Liver (tissue), 9 donors: Measurements from ENCODE around the gene PRPF6. TPM values are rescaled to one million over a fixed set of nuclear protein-coding genes. Genes with fewer than 3 reads are reported as not detected.

Source experiments
- DNase-seq: peaks from one replicate; pipeline ENCODE4 v3.0.0-alpha.2; 2017; ENCODE audit warnings: low spot score
- H3K27ac ChIP-seq, 2 donors: one replicate each; pipeline ENCODE4 v1.7.0; 2013; ENCODE audit warnings: inconsistent platforms in 2 of 2, low read length in 2 of 2, control low read depth in 1 of 2, low read depth in 1 of 2, mild to moderate bottlenecking in 1 of 2
- H3K27me3 ChIP-seq, 4 donors: one replicate each; pipeline versions ENCODE4 v1.6.1 to v1.7.0; 2013; ENCODE audit warnings: low read length in 3 of 4, inconsistent platforms in 1 of 4, mild to moderate bottlenecking in 1 of 4, moderate library complexity in 1 of 4; ENCODE audit not compliant: control insufficient read depth in 4 of 4, insufficient read depth in 4 of 4
- H3K36me3 ChIP-seq, 4 donors: one replicate each; pipeline versions ENCODE4 v1.6.1 to v1.7.0; 2013; ENCODE audit warnings: low read length in 3 of 4, mild to moderate bottlenecking in 3 of 4, low read depth in 1 of 4, moderate library complexity in 1 of 4; ENCODE audit not compliant: control insufficient read depth in 4 of 4, insufficient read depth in 3 of 4
- H3K4me1 ChIP-seq, 4 donors: one replicate each; pipeline versions ENCODE4 v1.6.1 to v1.7.0; 2013; ENCODE audit warnings: low read length in 3 of 4, mild to moderate bottlenecking in 3 of 4, moderate library complexity in 1 of 4; ENCODE audit not compliant: control insufficient read depth in 4 of 4, insufficient read depth in 4 of 4
- H3K4me3 ChIP-seq, 3 donors: one replicate each; pipeline versions ENCODE4 v1.6.1 to v1.7.0; 2013; ENCODE audit warnings: low read length in 3 of 3, control low read depth in 1 of 3, low read depth in 1 of 3, mild to moderate bottlenecking in 1 of 3
- H3K9ac ChIP-seq, 2 donors: one replicate each; pipeline ENCODE4 v1.7.0; 2013; ENCODE audit warnings: low read length in 2 of 2, mild to moderate bottlenecking in 2 of 2, moderate library complexity in 2 of 2, control low read depth in 1 of 2, low read depth in 1 of 2
- H3K9me3 ChIP-seq, 4 donors: one replicate each; pipeline versions ENCODE4 v1.6.1 to v1.7.0; 2013; ENCODE audit warnings: low read length in 3 of 4; ENCODE audit not compliant: control insufficient read depth in 4 of 4
- EGR1 ChIP-seq, 2 donors: IDR thresholded peaks; 2 replicates each; pipeline ENCODE4 v1.6.1; 2016 to 2018; ENCODE audit warnings: antibody characterized with exemption in 2 of 2, low read depth in 2 of 2
- FOXA2 ChIP-seq: IDR thresholded peaks from 2 replicates; pipeline ENCODE4 v1.6.1; 2016; ENCODE audit warnings: antibody characterized with exemption
- GABPA ChIP-seq, 2 donors: IDR thresholded peaks in 1 of 2; conservative IDR thresholded peaks in 1 of 2; 2 replicates each; pipeline ENCODE4 v1.6.1; 2016; ENCODE audit warnings: antibody characterized with exemption in 2 of 2, mild to moderate bottlenecking in 1 of 2, moderate library complexity in 1 of 2
- HNF4G ChIP-seq: IDR thresholded peaks from 2 replicates; pipeline ENCODE4 v1.6.1; 2016; ENCODE audit warnings: antibody characterized with exemption
- JUND ChIP-seq, 2 donors: IDR thresholded peaks; 2 replicates each; pipeline ENCODE4 v1.6.1; 2016; ENCODE audit warnings: antibody characterized with exemption in 2 of 2
- SP1 ChIP-seq: IDR thresholded peaks from 2 replicates; pipeline ENCODE4 v1.6.1; 2018; ENCODE audit warnings: antibody characterized with exemption, mild to moderate bottlenecking
- TAF1 ChIP-seq: conservative IDR thresholded peaks from 2 replicates; pipeline ENCODE4 v1.6.1; 2016; ENCODE audit warnings: antibody characterized with exemption, mild to moderate bottlenecking
- YY1 ChIP-seq: IDR thresholded peaks from 2 replicates; pipeline ENCODE4 v1.6.1; 2016; ENCODE audit warnings: antibody characterized with exemption, mild to moderate bottlenecking
- WGBS: extraction: QIAGEN DNeasy Blood & Tissue Kit; methylation state at CpG from one replicate; pipeline ENCODE4 v1.1.7; 2013; 5-methylcytosine and 5-hydroxymethylcytosine counted together
- polyA plus RNA-seq, 2 donors: library from polyadenylated mRNA; stranded (reverse) in 1 of 2; unstranded in 1 of 2; fragments of 200-250 nt in 1 of 2; fragments of >200 nt in 1 of 2; fragmentation: Nextera tagmentation in 1 of 2; extraction: Ambion mirVana in 1 of 2; gene quantifications; one replicate each; pipeline versions ENCODE4 v1.2.1 to v1.2.3, GENCODE V29; 2013 to 2015
- total RNA-seq, 2 donors: library from RNA; depleted of rRNA; stranded (reverse); fragments of >200 nt; gene quantifications; one replicate each; pipeline ENCODE4 v1.2.3, GENCODE V29; 2014
- TF ChIP-seq, protein P1 (sequence below): IDR thresholded peaks from 2 replicates; pipeline ENCODE4 v1.6.1; 2016; ENCODE audit warnings: antibody characterized with exemption
- TF ChIP-seq, protein P2 (sequence below): fragments of 150-350 bp; IDR thresholded peaks from 2 replicates; pipeline ENCODE4 v1.5.1; 2017; ENCODE audit warnings: improper control_type of control experiment, low read depth, low read length; ENCODE audit not compliant: missing input control
- donor health status: healthy.
- donor health status: healthy.
- donor health status: healthy.
- donor health status: healthy.
- donor health status: healthy.

The PRPF6 gene
- total and polyA plus RNA-seq, 4 donors, result 16.3 to 24.9 (median 23.1) TPM

DNA sequence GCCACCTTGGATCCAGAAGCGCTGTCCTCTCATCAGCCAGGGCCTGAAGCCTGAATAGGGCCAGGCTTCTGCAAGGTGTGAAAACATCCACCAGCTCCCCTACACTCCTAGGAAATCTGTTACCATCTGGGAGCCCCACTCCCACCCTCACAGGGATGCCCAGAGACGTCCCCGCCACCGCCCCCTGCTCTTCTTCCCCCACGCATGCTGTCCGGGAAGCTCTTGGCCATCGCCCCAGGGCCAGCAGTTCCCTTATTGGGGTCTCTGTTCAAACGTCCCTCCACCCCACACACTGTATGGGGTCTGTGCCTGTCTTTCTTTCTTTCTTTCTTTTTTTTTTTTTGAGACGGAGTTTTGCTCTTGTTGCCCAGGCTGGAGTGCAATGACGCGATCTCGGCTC lies 94.6 kb downstream of the PRPF6 start:
- no peak for DNase-seq
- Histone ChIP-seq H3K4me3 (no peak overlapping the region), H3K9ac (no peak overlapping the region), H3K4me1 (peaks cover 7 to 19% (median 10%) of the 10 kb centered on the region in 4 donors), H3K36me3 (peaks cover 0 to 10% (median 0%) of the 10 kb centered on the region in 4 donors), H3K9me3 (no peaks in the 10 kb centered on the region), H3K27ac (no peak overlapping the region), H3K27me3 (no peaks in the 10 kb centered on the region)
- TF ChIP-seq, protein P1, sequence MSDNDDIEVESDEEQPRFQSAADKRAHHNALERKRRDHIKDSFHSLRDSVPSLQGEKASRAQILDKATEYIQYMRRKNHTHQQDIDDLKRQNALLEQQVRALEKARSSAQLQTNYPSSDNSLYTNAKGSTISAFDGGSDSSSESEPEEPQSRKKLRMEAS, result no peak
- no peak for TF ChIP-seq GABPA (IDR thresholded peaks at IDR 0.05 in 1 of 2, conservative IDR thresholded peaks at IDR 0.05 in 1 of 2)
- 93% methylated on average over 12 of the region's 12 CpGs for WGBS

DNA sequence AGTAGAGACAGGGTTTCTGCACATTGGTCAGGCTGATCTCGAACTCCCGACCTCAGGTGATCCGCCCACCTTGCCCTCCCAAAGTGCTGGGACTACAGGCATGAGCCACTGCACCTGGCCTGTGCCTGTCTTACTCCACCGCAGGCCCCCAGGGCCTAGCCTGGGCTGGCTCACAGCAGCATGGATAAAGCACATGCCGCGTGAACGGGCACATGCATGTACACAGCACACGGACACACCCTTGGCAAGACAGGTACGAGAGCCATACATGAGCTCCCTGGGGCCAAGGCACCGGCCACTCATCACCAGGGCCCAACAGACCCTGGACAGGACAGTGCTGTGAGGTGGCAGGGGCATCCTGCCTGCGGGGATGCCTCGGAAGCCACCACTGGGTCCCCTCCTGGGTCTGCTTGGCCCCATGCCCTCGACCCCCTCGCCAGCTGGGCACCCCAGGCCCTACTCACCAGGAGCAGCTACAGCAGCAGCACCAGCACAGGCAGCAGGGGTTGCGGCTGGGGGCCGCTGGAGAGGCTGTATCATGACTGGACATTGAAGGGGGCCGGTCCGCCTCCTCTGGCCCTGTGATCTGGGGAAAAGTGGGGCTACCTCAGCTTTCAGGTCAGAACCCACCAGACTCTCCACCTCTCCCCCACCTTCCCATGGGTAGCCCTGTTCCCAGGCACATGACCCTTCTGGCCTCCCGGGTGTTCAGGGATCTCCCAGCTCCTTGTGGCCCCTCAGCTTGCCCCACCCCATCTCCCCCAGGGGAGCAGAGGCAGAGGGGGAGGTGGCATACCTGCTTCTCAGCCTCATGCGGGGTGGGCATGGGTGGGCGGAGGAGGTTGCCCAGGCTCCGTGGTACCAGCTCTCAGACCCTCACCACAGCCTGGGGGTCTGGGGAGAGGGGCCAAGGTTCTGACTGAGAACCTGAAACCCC lies 95.4 kb downstream of the PRPF6 start:
- Histone ChIP-seq H3K4me3 (peak overlapping the region in 1 of 3 donors; percentile 15), H3K4me1 (peaks cover 7 to 19% (median 10%) of the 10 kb centered on the region in 4 donors), H3K36me3 (peaks cover 0 to 10% (median 0%) of the 10 kb centered on the region in 4 donors), H3K9ac (no peak overlapping the region), H3K9me3 (no peaks in the 10 kb centered on the region), H3K27ac (no peak overlapping the region), H3K27me3 (no peaks in the 10 kb centered on the region)
- no peak for TF ChIP-seq EGR1 (IDR thresholded peaks at IDR 0.05; ENCODE audit: low read depth in 2 of 2)
- no peak for TF ChIP-seq TAF1
- no peak for TF ChIP-seq JUND (IDR thresholded peaks at IDR 0.05)
- no peak for TF ChIP-seq SP1
- TF ChIP-seq YY1, result no peak
- DNase-seq, result no peak
- WGBS, result 94% methylated on average over 22 of the region's 22 CpGs

DNA sequence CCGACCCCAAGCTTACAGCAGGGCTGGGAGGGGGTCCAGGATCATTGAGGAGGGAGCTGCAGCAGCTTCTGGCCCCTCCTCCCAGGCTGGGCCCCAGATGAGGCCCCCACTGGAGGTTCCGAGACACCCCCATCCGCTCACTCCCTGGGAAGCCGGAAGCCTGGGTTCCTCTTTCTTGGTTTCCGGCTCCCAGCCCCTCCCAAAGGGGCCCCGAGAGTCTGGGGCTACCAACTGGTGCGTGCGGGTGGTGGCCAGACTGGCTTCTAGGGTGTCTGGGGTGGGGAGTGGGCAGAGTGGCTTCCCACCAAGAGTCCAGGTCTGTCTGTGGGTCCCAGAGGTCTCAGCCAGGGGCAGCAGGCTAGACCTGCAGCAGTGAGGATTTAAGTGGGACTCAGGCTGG lies 96.2 kb downstream of the PRPF6 start:
- peaks cover 7 to 19% (median 10%) of the 10 kb centered on the region in 4 donors for H3K4me1 ChIP-seq
- TF ChIP-seq YY1 (no peak), FOXA2 (no peak), GABPA (IDR thresholded peaks at IDR 0.05 in 1 of 2, conservative IDR thresholded peaks at IDR 0.05 in 1 of 2) (no peak), HNF4G (no peak)
- TF ChIP-seq, protein P2, sequence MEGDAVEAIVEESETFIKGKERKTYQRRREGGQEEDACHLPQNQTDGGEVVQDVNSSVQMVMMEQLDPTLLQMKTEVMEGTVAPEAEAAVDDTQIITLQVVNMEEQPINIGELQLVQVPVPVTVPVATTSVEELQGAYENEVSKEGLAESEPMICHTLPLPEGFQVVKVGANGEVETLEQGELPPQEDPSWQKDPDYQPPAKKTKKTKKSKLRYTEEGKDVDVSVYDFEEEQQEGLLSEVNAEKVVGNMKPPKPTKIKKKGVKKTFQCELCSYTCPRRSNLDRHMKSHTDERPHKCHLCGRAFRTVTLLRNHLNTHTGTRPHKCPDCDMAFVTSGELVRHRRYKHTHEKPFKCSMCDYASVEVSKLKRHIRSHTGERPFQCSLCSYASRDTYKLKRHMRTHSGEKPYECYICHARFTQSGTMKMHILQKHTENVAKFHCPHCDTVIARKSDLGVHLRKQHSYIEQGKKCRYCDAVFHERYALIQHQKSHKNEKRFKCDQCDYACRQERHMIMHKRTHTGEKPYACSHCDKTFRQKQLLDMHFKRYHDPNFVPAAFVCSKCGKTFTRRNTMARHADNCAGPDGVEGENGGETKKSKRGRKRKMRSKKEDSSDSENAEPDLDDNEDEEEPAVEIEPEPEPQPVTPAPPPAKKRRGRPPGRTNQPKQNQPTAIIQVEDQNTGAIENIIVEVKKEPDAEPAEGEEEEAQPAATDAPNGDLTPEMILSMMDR, result no peak
- TF ChIP-seq, protein P1, result no peak
- no peak for DNase-seq
- peak overlapping the region in 1 of 3 donors; percentile 26 for H3K4me3 ChIP-seq
- peaks cover 0 to 9% (median 0%) of the 10 kb centered on the region in 4 donors for H3K36me3 ChIP-seq
- peak overlapping the region; percentile 41 to 58 for H3K27ac ChIP-seq
- WGBS, result 90% methylated on average over 8 of the region's 8 CpGs
- H3K27me3 ChIP-seq, result no peaks in the 10 kb centered on the region
- H3K9ac ChIP-seq, result no peak overlapping the region
- no peaks in the 10 kb centered on the region for H3K9me3 ChIP-seq
